GM18951 (cell line): ENCODE results near the gene NPFFR1.
"Not testable (repeated sequence)": the region's sequence is repeated elsewhere in the genome, so short reads cannot be mapped to it uniquely, and the experiment has no call there.

Source experiments
- POLR2A ChIP-seq: IDR thresholded peaks from 4 replicates; pipeline ENCODE4 v1.6.1; 2011; ENCODE audit warnings: mild to moderate bottlenecking; ENCODE audit not compliant: insufficient read length, insufficient read depth; ENCODE audit errors: extremely low read depth
- in situ Hi-C: fragments of 300-500 bp; cut with MboI; formaldehyde crosslinking; loops from one replicate; pipeline ENCODE4 v1.12.0; 2022; ENCODE audit warnings: low sequenced_read_pairs, mixed read lengths, inconsistent platforms; ENCODE audit not compliant: unreplicated experiment

NPFFR1 gene

GRCh38 chr10:70271996-70272924 lies 11.5 kb downstream of the NPFFR1 start:
- TF ChIP-seq POLR2A = no peak
- in situ Hi-C loops = no loop called here

GRCh38 chr10:70270952-70271351 lies 12.9 kb downstream of the NPFFR1 start:
- in situ Hi-C loops = no loop called here
- TF ChIP-seq POLR2A = no peak

DNA sequence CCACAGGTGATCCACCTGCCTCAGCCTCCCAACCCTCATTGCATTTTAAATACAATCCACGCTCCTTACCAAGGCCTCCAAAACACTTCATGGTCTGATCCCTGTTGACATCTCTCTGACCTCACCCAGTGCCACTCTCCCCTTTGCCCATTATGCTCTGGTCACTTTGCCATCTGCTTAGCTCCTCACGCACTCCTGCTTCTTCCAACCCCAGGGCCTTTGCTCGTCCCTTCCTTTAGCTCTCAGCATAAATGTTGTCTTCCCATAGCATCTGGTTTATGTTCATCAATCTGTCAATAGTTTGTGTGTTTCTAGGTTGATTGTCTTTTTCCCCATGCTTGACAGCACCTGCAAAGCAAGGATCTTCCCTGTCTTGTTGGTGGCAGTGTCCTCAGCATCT lies 14.1 kb downstream of the NPFFR1 start:
- in situ Hi-C loops = no loop called here
- no peak for TF ChIP-seq POLR2A

DNA sequence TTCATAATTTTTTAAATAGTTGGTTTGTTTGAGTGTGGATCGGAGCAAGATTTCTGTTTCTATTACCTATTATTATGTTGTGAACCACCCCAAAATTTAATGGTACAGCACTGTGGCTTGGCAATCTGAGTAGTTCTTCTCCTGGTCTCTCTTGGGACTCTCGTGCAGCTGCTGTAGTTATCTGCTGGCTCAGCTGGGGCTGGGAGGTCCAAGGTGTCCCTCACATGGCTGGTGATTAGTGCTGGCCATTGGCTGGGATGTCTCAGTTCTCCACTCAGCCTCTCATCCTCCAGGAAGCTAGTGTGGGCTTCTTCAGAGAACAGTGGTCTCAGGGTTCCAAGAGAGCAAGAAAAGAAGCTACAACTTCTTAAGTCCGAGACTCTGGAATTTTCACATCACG lies 15.4 kb downstream of the NPFFR1 start:
- in situ Hi-C loops = no loop called here
- no peak for TF ChIP-seq POLR2A

GRCh38 chr10:70267161-70267933 lies 16.5 kb downstream of the NPFFR1 start:
- no peak for TF ChIP-seq POLR2A
- in situ Hi-C loops = no loop called here

DNA sequence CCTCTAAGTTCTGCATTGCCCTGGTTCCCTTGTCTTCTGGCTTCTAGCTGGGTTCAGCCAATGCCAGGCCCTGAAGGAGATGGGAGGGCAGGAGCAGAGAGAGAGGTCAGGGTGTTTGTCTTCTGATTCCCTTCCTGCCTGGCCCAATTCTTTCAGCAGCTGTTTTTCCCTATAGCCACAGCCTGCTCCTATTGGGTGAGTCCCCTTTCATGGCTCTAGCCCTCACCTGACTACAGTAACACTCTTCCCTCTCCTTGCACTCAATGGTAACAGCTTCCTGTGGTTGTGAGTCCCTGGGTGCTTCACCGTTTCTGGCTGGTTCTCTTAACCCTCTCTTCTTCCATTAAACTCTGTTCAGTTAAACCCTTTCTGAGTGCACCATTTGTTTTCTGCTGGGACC lies 17.1 kb downstream of the NPFFR1 start:
- no peak for TF ChIP-seq POLR2A
- in situ Hi-C loops = no loop called here

- TF ChIP-seq POLR2A = no peak
- in situ Hi-C loops = no loop called here
These were observed 17.7 kb downstream of the NPFFR1 start for GRCh38 chr10:70266056-70266455.

- TF ChIP-seq POLR2A = no peak
- in situ Hi-C loops = no loop called here
These were observed 18.6 kb downstream of the NPFFR1 start for GRCh38 chr10:70265032-70265689.

DNA sequence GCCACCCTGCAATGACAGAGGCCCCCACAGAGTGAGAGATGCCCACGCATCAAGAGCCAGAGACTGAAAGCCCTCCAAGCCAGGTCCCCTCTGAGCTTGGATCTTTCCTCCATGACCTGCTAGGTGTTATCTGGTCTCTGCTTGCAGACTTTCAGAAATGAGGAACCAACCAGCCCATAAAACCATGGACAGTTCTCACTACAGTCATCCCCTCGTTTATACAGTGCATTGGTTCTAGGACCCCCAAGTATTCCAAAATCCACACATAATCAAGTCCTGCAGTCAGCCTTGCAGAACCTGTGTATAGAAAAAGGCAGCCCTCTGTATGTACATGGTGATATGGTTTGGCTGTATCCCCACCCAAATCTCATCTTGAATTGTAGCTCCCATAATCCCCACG lies 23.1 kb downstream of the NPFFR1 start:
- in situ Hi-C loops = no loop called here
- no peak for TF ChIP-seq POLR2A

DNA sequence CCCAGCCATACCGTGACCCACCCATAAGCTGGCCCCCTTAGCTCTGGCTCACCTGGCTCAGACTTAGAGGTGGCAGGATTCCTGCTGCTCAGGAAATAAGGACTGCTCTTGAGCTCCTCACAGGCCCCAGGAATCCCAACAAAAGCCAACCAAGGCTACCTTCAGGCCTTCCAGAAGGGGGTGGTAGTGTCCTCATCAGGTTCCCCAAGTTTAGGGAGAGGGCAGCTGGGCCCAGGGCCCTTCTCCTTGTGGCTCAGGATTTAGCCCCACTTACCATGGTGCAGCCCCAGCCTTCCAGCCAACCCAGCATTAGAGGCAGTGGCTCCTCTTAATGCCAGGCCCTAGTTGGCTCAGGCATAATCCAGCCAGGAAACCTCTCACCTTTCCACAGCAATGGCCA lies 23.5 kb downstream of the NPFFR1 start:
- no peak for TF ChIP-seq POLR2A
- in situ Hi-C loops = no loop called here

- in situ Hi-C loops = no loop called here
- TF ChIP-seq POLR2A = no peak
These were observed 25.6 kb downstream of the NPFFR1 start for GRCh38 chr10:70258216-70258615.

- in situ Hi-C loops = not testable (repeated sequence)
These were observed 26.0 kb downstream of the NPFFR1 start for GRCh38 chr10:70257816-70258215.

DNA sequence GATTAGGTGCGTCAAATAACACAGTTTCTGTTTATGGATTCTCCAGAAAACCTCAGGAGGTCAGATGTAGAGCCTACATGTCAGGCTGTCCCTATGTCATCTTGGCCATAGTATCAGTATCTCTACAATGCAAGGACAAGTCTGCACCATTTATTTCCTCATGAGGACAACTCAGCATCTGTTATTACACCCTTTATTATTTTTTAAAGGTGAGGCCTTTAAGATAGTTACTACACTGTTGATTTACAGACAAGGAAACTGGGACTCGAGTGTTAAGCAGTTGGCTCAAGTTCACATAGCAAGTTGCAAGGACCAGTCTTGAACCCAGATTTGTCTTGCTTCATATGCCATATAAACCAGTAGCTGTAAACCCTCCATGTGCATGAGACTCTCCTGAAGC lies 27.3 kb downstream of the NPFFR1 start:
- in situ Hi-C loops = no loop called here
- TF ChIP-seq POLR2A = no peak
